Breast epithelium (tissue), 4 donors: Measurements from ENCODE around the gene PIGU. TPM values are rescaled to one million over a fixed set of nuclear protein-coding genes. Genes with fewer than 3 reads are reported as not detected.

ENCODE experiments used
- DNase-seq, 2 donors: peaks; one replicate each; pipeline ENCODE4 v3.0.0-alpha.2; 2019; ENCODE audit warnings: low spot score in 2 of 2
- H3K27ac ChIP-seq, 2 donors: fragments of 200-600 bp; sonication (generic) in 1 of 2; one replicate each; pipeline ENCODE4 v1.5.1; 2016 to 2019; ENCODE audit warnings: mild to moderate bottlenecking in 1 of 2
- H3K27me3 ChIP-seq, 2 donors: fragments of 200-600 bp; sonication (generic) in 1 of 2; one replicate each; pipeline versions ENCODE4 v1.5.1 to v1.6.0; 2017 to 2019; ENCODE audit warnings: control low read depth in 1 of 2, mild to moderate bottlenecking in 1 of 2
- H3K36me3 ChIP-seq: fragments of 200-600 bp; one replicate; pipeline ENCODE4 v1.5.1; 2019
- H3K4me1 ChIP-seq, 2 donors: fragments of 200-600 bp; sonication (generic); one replicate each; pipeline ENCODE4 v1.5.1; 2016 to 2019; ENCODE audit warnings: control low read depth in 1 of 2
- H3K4me3 ChIP-seq, 3 donors: fragments of 200-600 bp; sonication (generic); 1 replicate in 2 of 3; 2 replicates in 1 of 3; pipeline ENCODE4 v1.5.1; 2016 to 2019; ENCODE audit warnings: mild to moderate bottlenecking in 3 of 3, moderate library complexity in 2 of 3
- H3K9me3 ChIP-seq, 2 donors: fragments of 200-600 bp; sonication (generic) in 1 of 2; one replicate each; pipeline ENCODE4 v1.5.1; 2016 to 2019; ENCODE audit warnings: control low read depth in 1 of 2
- CTCF ChIP-seq, 3 donors: fragments of 450-650 bp; IDR thresholded peaks; one replicate each; pipeline ENCODE4 v1.5.1; 2016 to 2017; ENCODE audit warnings: antibody characterized with exemption in 3 of 3, mild to moderate bottlenecking in 3 of 3, moderate library complexity in 3 of 3
- POLR2A ChIP-seq: fragments of 450-650 bp; IDR thresholded peaks from one replicate; pipeline ENCODE4 v1.6.1; 2016; ENCODE audit warnings: antibody characterized with exemption, mild to moderate bottlenecking, moderate library complexity
- POLR2AphosphoS5 ChIP-seq, 3 donors: sonication (generic); formaldehyde crosslinking; IDR thresholded peaks; one replicate each; pipeline ENCODE4 v1.6.1; 2017; ENCODE audit warnings: antibody characterized with exemption in 3 of 3
- intact Hi-C: fragments of 100-400 bp; cut with DNase I; formaldehyde crosslinking; loops from one replicate; pipeline ENCODE4 v1.15.1; 2023; ENCODE audit warnings: low total_unique reads
- total RNA-seq, 3 donors: library from RNA; depleted of rRNA; stranded (reverse); fragments of >200 nt; gene quantifications; one replicate each; pipeline ENCODE4 v1.1.0, GENCODE V29; 2016

Gene PIGU
- total RNA-seq, 3 donors from 2014 or later, result 7.4 to 16.1 (median 15.8) TPM

GRCh38 chr20:34549291-34549928 is 127.5 kb downstream of the PIGU start:
- H3K27ac ChIP-seq, result no peak overlapping the region
- no peaks in the 10 kb centered on the region for H3K36me3 ChIP-seq
- no peaks in the 10 kb centered on the region for H3K4me1 ChIP-seq
- no peaks in the 10 kb centered on the region for H3K9me3 ChIP-seq
- no peak for DNase-seq
- intact Hi-C loops, result no loop called here
- TF ChIP-seq POLR2AphosphoS5 (IDR thresholded peaks at IDR 0.05), result no peak
- no peak for TF ChIP-seq CTCF (IDR thresholded peaks at IDR 0.05)
- no peaks in the 10 kb centered on the region for H3K27me3 ChIP-seq
- H3K4me3 ChIP-seq, result no peak overlapping the region

- Histone ChIP-seq H3K9me3 (no peaks in the 10 kb centered on the region), H3K36me3 (no peaks in the 10 kb centered on the region), H3K27ac (no peak overlapping the region), H3K4me1 (no peaks in the 10 kb centered on the region), H3K27me3 (no peaks in the 10 kb centered on the region), H3K4me3 (no peak overlapping the region)
- intact Hi-C loops, result loop anchor here (1.0 kb wide), 1 partner anchor 17 kb away; no protein-coding TSS in a partner anchor
- no peak for DNase-seq
- TF ChIP-seq CTCF (IDR thresholded peaks at IDR 0.05) (no peak), POLR2AphosphoS5 (IDR thresholded peaks at IDR 0.05) (no peak), POLR2A (no peak)
Observed at GRCh38 chr20:34547844-34548613, 128.9 kb downstream of the PIGU start.

- H3K4me1 ChIP-seq, result no peaks in the 10 kb centered on the region
- TF ChIP-seq POLR2AphosphoS5 (IDR thresholded peaks at IDR 0.05), result no peak
- TF ChIP-seq CTCF (IDR thresholded peaks at IDR 0.05), result no peak
- no peak for TF ChIP-seq POLR2A
- intact Hi-C loops, result no loop called here
- no peak for DNase-seq
- H3K4me3 ChIP-seq, result no peak overlapping the region
- H3K9me3 ChIP-seq, result no peaks in the 10 kb centered on the region
- H3K27ac ChIP-seq, result no peak overlapping the region
- H3K27me3 ChIP-seq, result no peaks in the 10 kb centered on the region
- H3K36me3 ChIP-seq, result no peaks in the 10 kb centered on the region
Observed at GRCh38 chr20:34546751-34547181, 130.1 kb downstream of the PIGU start.

GRCh38 chr20:34544109-34544796 is 132.6 kb downstream of the PIGU start:
- Histone ChIP-seq H3K4me1 (no peaks in the 10 kb centered on the region), H3K9me3 (no peaks in the 10 kb centered on the region), H3K4me3 (no peak overlapping the region), H3K27me3 (no peaks in the 10 kb centered on the region), H3K27ac (no peak overlapping the region), H3K36me3 (peaks cover 11% of the 10 kb centered on the region)
- intact Hi-C loops, result no loop called here
- TF ChIP-seq POLR2A (no peak), POLR2AphosphoS5 (IDR thresholded peaks at IDR 0.05) (no peak), CTCF (IDR thresholded peaks at IDR 0.05) (no peak)
- DNase-seq, result no peak
